ENCODE results near the gene HOXC6.

The HOXC6 gene

GRCh38 chr12:54047160-54047963 is 19.1 kb downstream of the HOXC6 start:
- H3K27me3 ChIP-seq = peaks cover 100% of the 10 kb centered on the region
- no peaks in the 10 kb centered on the region for H3K4me1 ChIP-seq

GRCh38 chr12:54047964-54048303 is 19.7 kb downstream of the HOXC6 start:
- TF ChIP-seq Cebpa-rat (IDR thresholded peaks at IDR 0.05) = no peak
- Histone ChIP-seq H3K4me3 (no peak overlapping the region), H3K9me3 (peaks cover 30% of the 10 kb centered on the region), H3K9ac (no peak overlapping the region), H3K4me2 (no peak overlapping the region), H3K27me3 (peaks cover 100% of the 10 kb centered on the region), H3K4me1 (no peaks in the 10 kb centered on the region), H4K20me1 (peaks cover 89% of the 10 kb centered on the region), H3K36me3 (no peaks in the 10 kb centered on the region), H3K27ac (no peak overlapping the region)

More at GRCh38 chr12:54047160-54047963, 19.1 kb downstream of the HOXC6 start:
- peaks cover 84% of the 10 kb centered on the region for H4K20me1 ChIP-seq
- no peak overlapping the region for H3K27ac ChIP-seq
- TF ChIP-seq Cebpa-rat (IDR thresholded peaks at IDR 0.05) = no peak
- H3K4me2 ChIP-seq = no peak overlapping the region
- H3K9me3 ChIP-seq = peaks cover 24% of the 10 kb centered on the region
- no peak overlapping the region for H3K4me3 ChIP-seq
- H3K36me3 ChIP-seq = no peaks in the 10 kb centered on the region
- no peak overlapping the region for H3K9ac ChIP-seq

GRCh38 chr12:54048406-54049093 is 20.3 kb downstream of the HOXC6 start:
- Histone ChIP-seq H3K9ac (no peak overlapping the region), H3K4me1 (no peaks in the 10 kb centered on the region), H3K27ac (no peak overlapping the region), H4K20me1 (peaks cover 96% of the 10 kb centered on the region), H3K27me3 (peaks cover 100% of the 10 kb centered on the region), H3K4me3 (no peak overlapping the region), H3K4me2 (no peak overlapping the region), H3K9me3 (peaks cover 36% of the 10 kb centered on the region), H3K36me3 (no peaks in the 10 kb centered on the region)
- no peak for TF ChIP-seq Cebpa-rat (IDR thresholded peaks at IDR 0.05)

- Histone ChIP-seq H3K4me1 (no peaks in the 10 kb centered on the region), H3K27me3 (peaks cover 100% of the 10 kb centered on the region)
Measured at GRCh38 chr12:54049108-54049507, 20.9 kb downstream of the HOXC6 start.

GRCh38 chr12:54050482-54050810 is 22.2 kb downstream of the HOXC6 start:
- peaks cover 100% of the 10 kb centered on the region for H3K27me3 ChIP-seq
- no peak for TF ChIP-seq Cebpa-rat (IDR thresholded peaks at IDR 0.05)
- peaks cover 81% of the 10 kb centered on the region for H4K20me1 ChIP-seq
- H3K27ac ChIP-seq = no peak overlapping the region
- no peaks in the 10 kb centered on the region for H3K4me1 ChIP-seq
- H3K4me2 ChIP-seq = no peak overlapping the region
- no peak overlapping the region for H3K4me3 ChIP-seq
- H3K9ac ChIP-seq = no peak overlapping the region
- no peaks in the 10 kb centered on the region for H3K36me3 ChIP-seq
- H3K9me3 ChIP-seq = peaks cover 41% of the 10 kb centered on the region

More at GRCh38 chr12:54049108-54049507, 20.9 kb downstream of the HOXC6 start:
- H3K9ac ChIP-seq = no peak overlapping the region
- peaks cover 90% of the 10 kb centered on the region for H4K20me1 ChIP-seq
- TF ChIP-seq Cebpa-rat (IDR thresholded peaks at IDR 0.05) = no peak
- H3K36me3 ChIP-seq = no peaks in the 10 kb centered on the region
- H3K9me3 ChIP-seq = peaks cover 41% of the 10 kb centered on the region
- H3K27ac ChIP-seq = no peak overlapping the region
- no peak overlapping the region for H3K4me2 ChIP-seq
- H3K4me3 ChIP-seq = no peak overlapping the region

- Histone ChIP-seq H3K36me3 (no peaks in the 10 kb centered on the region), H3K9ac (no peak overlapping the region), H3K4me2 (no peak overlapping the region), H3K9me3 (peaks cover 41% of the 10 kb centered on the region), H3K4me3 (no peak overlapping the region), H4K20me1 (peaks cover 82% of the 10 kb centered on the region), H3K4me1 (no peaks in the 10 kb centered on the region), H3K27me3 (peaks cover 100% of the 10 kb centered on the region), H3K27ac (no peak overlapping the region)
- TF ChIP-seq Cebpa-rat (IDR thresholded peaks at IDR 0.05) = no peak
Measured at GRCh38 chr12:54051026-54051842, 23.0 kb downstream of the HOXC6 start.

GRCh38 chr12:54051874-54052437 is 23.7 kb downstream of the HOXC6 start:
- Histone ChIP-seq H3K4me3 (no peak overlapping the region), H3K36me3 (no peaks in the 10 kb centered on the region), H3K9me3 (peaks cover 38% of the 10 kb centered on the region), H3K9ac (no peak overlapping the region), H3K4me1 (no peaks in the 10 kb centered on the region), H3K27ac (no peak overlapping the region), H3K4me2 (no peak overlapping the region), H3K27me3 (peaks cover 100% of the 10 kb centered on the region), H4K20me1 (peaks cover 83% of the 10 kb centered on the region)
- no peak for TF ChIP-seq Cebpa-rat (IDR thresholded peaks at IDR 0.05)

- H3K27ac ChIP-seq = no peak overlapping the region
- no peak overlapping the region for H3K9ac ChIP-seq
- no peak for TF ChIP-seq Cebpa-rat (IDR thresholded peaks at IDR 0.05)
Measured at GRCh38 chr12:54052438-54053002, 24.3 kb downstream of the HOXC6 start.

GRCh38 chr12:54053003-54053750 is 24.9 kb downstream of the HOXC6 start:
- Histone ChIP-seq H3K4me3 (no peak overlapping the region), H3K9ac (no peak overlapping the region), H3K36me3 (no peaks in the 10 kb centered on the region), H3K4me2 (no peak overlapping the region), H3K27me3 (peaks cover 100% of the 10 kb centered on the region), H3K9me3 (peaks cover 26% of the 10 kb centered on the region), H3K4me1 (no peaks in the 10 kb centered on the region), H4K20me1 (peaks cover 83% of the 10 kb centered on the region), H3K27ac (no peak overlapping the region)
- TF ChIP-seq Cebpa-rat (IDR thresholded peaks at IDR 0.05) = no peak

More at GRCh38 chr12:54052438-54053002, 24.3 kb downstream of the HOXC6 start:
- H3K27me3 ChIP-seq = peaks cover 100% of the 10 kb centered on the region
- H3K4me2 ChIP-seq = no peak overlapping the region
- no peaks in the 10 kb centered on the region for H3K36me3 ChIP-seq
- peaks cover 83% of the 10 kb centered on the region for H4K20me1 ChIP-seq
- H3K4me1 ChIP-seq = no peaks in the 10 kb centered on the region
- no peak overlapping the region for H3K4me3 ChIP-seq
- peaks cover 32% of the 10 kb centered on the region for H3K9me3 ChIP-seq
